IPS DF 4.7 (cell line): Measurements from ENCODE around the gene PRDM16.

Experiments used
- DNase-seq: peaks from one replicate; pipeline ENCODE4 v3.0.0-alpha.2; 2013; ENCODE audit warnings: low spot score; ENCODE audit errors: extremely low read depth

PRDM16 gene

GRCh38 chr1:3351449-3352298 is 282.7 kb downstream of the PRDM16 start:
- no peak for DNase-seq

GRCh38 chr1:3352299-3352951 is 283.4 kb downstream of the PRDM16 start:
- peak; percentile 28 for DNase-seq

DNA sequence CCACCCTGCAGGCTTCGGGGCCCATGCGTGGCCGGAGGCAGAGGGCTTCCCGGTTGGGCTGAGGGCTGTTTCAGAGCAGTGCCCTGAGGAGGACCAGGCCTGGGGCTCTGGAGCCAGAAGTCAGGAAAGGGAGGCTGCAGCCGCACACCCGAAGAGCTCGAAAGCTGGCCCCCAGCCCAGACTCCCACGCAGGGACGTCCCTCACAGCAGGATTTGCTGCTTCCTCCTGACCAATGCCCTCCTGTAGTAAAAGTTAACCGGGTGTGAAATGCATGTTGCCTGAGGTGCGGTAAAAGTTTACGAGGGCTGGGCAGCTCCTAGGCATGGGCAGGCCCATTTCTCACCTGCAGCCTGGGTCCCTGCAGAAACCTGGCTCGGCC is 283.9 kb downstream of the PRDM16 start:
- DNase-seq: no peak

- DNase-seq: no peak
Measured at GRCh38 chr1:3353876-3354275, 284.9 kb downstream of the PRDM16 start.

GRCh38 chr1:3355089-3355488 is 286.1 kb downstream of the PRDM16 start:
- DNase-seq: no peak

DNA sequence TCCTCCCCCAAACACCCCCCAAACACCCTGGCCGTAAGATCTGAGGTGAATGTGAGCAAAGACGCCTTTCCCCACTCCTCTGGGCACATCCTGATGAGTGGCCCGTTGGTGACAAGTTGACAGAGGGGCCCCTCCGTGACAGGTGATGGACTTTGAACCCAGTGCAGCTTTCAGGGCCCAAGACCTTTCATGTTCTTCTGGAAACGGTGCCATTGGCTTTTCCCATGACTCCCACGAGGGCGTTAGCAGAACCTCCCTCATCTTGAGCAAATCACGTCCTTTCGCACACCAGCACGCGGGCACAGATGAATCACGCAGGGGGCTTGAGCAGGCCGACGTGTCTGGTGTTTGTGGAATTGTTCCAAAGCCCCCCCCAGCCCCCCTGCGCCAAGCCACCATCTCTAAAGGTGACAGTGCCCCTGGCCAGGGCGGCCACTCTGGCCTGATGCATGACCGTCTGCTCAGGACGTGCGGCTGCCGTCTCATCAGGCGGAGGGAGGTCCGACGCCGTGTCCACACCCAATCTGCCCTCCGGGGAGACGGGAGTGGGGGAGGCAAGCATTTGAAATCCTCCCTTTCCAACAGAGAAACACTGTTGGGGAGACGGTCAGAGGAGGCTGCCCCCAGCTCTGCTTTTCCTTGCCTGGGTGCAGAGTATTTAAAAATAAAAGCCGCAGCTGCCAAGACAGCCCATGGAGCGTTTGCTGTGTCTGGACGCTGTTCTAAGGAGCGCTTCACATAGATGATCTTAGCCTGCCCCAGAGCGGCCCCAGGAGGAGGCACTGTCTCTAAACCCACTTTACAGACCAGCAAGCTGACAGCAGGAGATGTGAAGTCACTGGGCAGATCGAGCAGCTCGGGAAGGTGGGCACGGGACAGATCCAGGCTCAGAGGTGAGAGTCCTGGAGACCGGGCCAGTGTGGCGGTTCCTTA is 287.2 kb downstream of the PRDM16 start:
- no peak for DNase-seq

GRCh38 chr1:3356827-3357460 is 287.9 kb downstream of the PRDM16 start:
- no peak for DNase-seq

DNA sequence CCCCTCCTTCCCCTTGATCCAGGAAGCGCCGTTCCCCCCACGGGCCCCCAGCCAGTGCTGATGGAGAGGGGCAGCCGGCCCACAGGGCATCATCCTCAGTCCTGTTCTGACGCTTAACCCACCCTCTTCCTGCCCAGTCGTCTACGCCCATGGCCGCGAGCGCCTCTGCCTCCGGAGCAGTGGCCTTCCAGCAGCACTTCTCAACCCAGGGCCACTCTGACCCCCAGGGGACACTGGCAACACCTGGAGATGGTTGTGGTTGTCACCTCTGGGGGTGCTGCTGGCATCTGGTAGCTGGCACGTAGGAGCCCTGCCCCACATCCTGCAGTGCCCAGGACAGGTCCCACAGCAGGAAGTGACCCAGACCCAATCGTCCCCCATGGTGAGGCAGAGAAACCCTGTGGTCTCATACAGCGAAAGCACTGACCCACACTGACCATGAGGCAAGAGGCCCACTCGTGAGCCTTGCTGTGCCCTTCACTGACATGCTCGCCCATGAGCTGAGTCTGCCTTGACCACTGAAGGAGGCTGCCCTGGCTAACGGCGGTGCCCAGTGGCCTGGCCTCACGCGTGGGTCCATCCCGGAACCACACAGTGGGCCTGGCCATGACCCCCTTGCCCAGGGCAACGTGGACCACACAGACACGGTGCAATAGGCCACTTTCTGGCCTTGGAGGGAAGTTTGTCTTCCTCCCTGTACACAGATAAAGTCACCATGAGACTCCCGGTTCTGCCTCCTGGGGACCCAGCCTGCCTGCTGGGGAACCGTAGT is 288.7 kb downstream of the PRDM16 start:
- no peak for DNase-seq

DNA sequence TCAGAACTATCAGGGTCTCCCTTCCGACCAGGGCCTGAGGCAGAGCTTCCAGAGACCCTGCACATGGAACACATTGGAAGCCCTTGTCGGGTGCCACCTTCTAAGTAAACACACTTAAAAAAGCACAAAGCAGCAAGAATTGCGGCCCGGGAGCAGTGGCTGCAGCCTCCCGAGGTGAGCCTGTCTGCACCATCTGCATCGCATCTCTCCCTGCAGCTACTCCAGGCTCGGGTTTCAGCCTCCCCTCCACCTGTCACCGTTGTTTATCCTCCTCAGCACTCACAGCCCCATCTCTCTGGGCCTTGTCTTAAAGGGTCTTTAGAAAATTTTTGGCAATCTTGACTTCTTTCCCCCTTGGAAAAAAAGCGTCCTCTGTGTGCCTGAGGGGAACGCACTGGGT is 290.3 kb downstream of the PRDM16 start:
- no peak for DNase-seq

DNA sequence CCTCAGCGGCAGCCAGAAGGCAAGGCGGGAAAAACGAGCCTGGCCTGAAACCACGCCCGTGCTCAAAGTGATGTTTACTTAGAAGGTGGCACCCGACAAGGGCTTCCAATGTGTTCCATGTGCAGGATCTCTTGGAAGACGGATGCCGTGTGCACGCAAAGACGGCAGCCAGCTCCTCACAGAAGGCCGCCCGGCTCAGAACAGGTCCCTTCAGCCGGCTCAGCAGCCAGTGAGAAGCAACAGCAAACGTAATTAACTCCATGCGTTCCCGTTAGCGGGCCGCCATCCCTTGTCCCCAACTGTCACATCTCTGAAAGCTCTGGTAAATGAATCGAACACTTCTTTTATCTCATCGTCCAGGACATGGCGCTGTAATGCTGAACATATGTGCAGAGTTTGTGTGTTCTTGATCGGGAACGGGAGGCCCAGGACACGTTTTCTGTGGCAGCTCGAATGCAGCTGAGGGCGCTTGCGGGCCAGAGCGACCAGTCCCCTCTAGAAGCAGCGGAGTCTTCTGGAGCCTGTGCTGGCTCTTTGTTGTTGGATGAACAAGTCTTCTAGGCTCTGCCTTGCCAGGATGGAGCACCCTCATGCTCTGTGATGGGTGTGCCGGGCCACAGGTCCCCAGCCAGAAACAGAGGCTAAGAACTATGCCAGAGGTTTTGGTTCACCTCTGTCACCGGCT is 290.9 kb downstream of the PRDM16 start:
- no peak for DNase-seq

DNA sequence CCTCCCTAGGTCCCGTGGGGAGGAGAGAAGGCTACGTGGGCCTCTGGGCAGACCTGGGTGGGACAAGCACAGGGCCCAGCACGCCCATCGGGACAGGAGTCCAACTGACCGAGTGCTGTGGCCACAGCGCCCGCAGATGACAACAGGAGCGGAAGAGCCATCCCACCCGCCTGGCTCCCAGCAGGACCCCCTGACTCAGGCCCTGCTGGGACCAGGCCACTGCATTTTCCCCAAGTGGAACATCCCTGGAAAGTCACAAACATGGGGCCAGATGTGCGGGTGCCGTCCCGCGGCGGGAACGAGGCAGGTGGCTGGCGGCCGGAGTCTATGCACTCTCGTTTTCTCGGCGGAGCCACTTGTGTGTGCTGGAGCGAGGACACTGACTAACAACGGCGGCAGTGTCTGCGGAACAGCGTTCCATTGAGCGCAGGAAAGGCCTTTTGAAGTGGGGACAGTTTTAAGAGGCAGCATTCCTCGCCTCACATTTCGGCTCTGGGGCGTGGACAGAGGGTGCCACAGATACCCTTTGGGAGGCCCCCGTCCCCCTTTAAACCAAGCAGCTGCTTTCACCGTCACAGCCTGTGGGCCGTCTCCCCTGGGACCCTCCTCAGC is 291.7 kb downstream of the PRDM16 start:
- DNase-seq: no peak

GRCh38 chr1:3363023-3363422 is 294.0 kb downstream of the PRDM16 start:
- no peak for DNase-seq

DNA sequence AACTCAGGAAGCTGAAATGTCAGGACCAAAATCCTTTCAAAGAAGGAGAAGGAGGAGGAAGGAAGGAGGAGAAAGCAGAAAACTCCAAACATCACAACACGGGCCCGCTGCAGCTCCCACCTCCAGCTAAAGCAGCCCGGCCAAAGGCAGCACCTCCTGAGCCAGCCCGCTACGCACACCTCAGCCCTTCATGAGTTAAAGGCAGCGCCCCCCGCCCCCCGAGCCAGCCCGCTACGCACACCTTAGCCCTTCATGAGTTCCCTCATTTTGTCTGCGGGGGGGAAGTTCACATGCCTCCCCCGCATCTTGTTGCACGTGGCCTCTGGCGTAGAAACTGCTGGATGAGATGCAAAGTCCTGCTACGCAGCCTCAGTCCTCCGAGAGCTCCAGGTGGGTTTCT is 294.8 kb downstream of the PRDM16 start:
- DNase-seq: no peak

DNA sequence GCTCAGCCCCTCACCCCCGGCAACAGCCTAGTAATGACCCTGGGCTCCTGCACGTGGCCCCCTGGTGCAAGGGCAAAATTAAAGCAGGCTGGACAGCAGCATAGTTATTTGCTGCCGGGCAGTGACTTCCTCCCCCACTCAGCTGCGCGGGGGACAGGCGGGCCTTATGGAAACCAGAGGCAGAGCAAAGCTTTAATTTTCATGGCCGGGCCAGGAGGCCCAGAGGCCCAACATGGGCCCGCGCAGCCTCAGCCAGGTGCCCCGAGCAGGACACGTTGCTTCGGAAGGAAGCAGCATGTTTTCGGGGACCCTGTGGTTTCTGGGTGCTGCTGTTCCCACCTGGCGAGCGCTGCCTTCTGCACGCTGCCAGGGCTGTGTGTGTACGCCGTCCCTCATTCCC is 295.5 kb downstream of the PRDM16 start:
- DNase-seq: no peak

GRCh38 chr1:3364983-3365382 is 296.0 kb downstream of the PRDM16 start:
- no peak for DNase-seq

DNA sequence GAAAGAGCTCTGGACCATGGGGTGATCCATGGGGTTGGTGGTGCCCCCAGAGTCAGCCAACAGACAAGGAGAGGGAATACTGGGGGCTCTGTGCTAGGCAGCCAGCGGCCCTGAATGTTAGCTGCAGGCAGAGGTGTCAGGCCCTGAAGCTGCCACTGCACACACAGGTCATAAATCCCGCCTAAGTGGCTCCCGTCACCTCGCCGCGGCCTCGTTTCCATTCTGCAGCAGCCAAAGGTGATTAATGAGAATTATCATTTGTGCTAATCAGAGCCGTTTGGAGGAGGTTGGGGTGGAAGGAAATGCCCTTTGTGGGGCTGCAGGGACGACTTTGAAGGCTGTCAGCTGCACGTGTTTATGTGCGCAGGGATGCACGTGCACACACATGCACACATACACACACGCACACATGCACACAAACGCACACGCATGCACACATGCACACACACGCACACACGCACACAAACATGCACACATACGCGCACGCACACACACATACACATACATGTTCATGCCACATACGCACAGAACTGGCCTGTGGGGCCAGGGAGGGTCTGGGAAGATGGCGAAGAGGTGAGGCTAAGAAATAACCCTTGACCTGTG is 296.6 kb downstream of the PRDM16 start:
- DNase-seq: no peak

DNA sequence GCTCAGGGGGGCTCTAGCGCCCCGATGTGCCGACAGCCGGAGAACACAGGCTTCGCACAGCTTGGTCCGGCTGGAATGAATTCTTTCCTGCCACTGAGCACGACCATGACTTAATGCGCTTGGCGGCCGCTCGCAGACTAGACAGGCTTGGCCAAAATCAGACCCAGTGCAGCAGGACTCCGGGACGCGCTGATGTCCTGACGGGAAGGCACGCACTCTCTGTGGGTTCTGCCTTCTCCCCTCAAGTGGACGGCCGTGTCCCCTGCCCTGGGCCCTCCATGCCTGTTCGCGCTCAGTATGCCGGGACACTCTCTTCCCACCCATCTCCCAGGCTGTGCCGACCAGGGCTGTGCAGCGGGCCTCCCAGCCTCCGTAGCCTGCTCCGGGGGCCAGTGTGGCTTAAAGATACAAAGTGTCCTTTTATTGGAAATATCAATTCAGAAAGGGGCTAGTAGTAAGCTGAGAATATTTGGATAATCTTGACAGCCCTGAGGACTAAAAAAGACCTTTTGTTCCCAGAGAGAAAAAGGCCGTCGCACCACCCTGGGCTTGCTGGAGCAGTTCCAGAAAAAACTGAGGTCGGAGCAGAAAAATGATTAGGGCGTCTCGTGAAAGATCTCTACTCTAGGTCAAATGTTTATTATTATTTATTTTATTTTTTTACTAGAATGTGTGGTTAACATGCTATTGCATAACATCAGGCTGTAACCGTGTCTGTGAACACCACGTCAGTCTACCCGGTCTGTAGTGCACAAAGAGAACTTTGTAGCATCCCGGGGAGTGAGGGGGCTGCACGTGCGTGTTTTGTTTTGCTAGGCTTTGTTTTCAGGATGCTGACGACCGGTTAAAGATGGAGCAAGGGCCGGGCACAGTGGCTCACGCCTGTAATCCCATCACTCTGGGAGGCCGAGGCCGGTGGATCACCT is 297.4 kb downstream of the PRDM16 start:
- DNase-seq: no peak

GRCh38 chr1:3367376-3367775 is 298.4 kb downstream of the PRDM16 start:
- no peak for DNase-seq
